Measurements from ENCODE around the gene WNT7B. TPM values are rescaled to one million over a fixed set of nuclear protein-coding genes. Genes with fewer than 3 reads are reported as not detected.

WNT7B gene
- total and polyA plus RNA-seq, 2 of the 8 experiments (the other 6 are each of a cell fraction or from before 2014, with no cell fraction given), result 0.14 to 0.24 TPM

GRCh38 chr22:45942787-45943493 lies 34.0 kb downstream of the WNT7B start (continued):
- TF ChIP-seq ATF3 (IDR thresholded peaks at IDR 0.05; ENCODE audit: insufficient read depth, low read depth, low read length) (no peak), SAP30 (IDR thresholded peaks at IDR 0.05; ENCODE audit: insufficient read depth, insufficient replicate concordance, low read length) (no peak), RBBP5 (IDR thresholded peaks at IDR 0.05; ENCODE audit: borderline replicate concordance, low read depth, low read length) (no peak), CHD1 (IDR thresholded peaks at IDR 0.05; ENCODE audit: low read depth, low read length) (no peak), TAF7 (optimal IDR thresholded peaks at IDR 0.05; ENCODE audit: borderline replicate concordance, low read depth, low read length) (no peak), E2F6 (IDR thresholded peaks at IDR 0.05) (no peak), BCL11A (IDR thresholded peaks at IDR 0.05; ENCODE audit: low read depth in 2 of 2, low read length in 2 of 2) (no peak), TAF1 (IDR thresholded peaks at IDR 0.05; ENCODE audit: low read depth, low read length) (no peak), POU5F1 (IDR thresholded peaks at IDR 0.05; ENCODE audit: low read depth, low read length) (no peak)
